GM18507 (cell line): ENCODE data around the gene SHISA5.
"Not testable (repeated sequence)": the region's sequence is repeated elsewhere in the genome, so short reads cannot be mapped to it uniquely, and the experiment has no call there.

Experiments
- DNase-seq: peaks from one replicate; pipeline ENCODE4 v3.0.0; 2011; ENCODE audit warnings: low read depth; ENCODE audit not compliant: insufficient read length; ENCODE audit errors: extremely low spot score
- FAIRE-seq: peaks from 2 replicates; lab custom pipeline; 2011; peaks lifted over from hg19 to GRCh38; lab: Jason Lieb, UNC

Gene SHISA5, protein sequence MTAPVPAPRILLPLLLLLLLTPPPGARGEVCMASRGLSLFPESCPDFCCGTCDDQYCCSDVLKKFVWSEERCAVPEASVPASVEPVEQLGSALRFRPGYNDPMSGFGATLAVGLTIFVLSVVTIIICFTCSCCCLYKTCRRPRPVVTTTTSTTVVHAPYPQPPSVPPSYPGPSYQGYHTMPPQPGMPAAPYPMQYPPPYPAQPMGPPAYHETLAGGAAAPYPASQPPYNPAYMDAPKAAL

DNA sequence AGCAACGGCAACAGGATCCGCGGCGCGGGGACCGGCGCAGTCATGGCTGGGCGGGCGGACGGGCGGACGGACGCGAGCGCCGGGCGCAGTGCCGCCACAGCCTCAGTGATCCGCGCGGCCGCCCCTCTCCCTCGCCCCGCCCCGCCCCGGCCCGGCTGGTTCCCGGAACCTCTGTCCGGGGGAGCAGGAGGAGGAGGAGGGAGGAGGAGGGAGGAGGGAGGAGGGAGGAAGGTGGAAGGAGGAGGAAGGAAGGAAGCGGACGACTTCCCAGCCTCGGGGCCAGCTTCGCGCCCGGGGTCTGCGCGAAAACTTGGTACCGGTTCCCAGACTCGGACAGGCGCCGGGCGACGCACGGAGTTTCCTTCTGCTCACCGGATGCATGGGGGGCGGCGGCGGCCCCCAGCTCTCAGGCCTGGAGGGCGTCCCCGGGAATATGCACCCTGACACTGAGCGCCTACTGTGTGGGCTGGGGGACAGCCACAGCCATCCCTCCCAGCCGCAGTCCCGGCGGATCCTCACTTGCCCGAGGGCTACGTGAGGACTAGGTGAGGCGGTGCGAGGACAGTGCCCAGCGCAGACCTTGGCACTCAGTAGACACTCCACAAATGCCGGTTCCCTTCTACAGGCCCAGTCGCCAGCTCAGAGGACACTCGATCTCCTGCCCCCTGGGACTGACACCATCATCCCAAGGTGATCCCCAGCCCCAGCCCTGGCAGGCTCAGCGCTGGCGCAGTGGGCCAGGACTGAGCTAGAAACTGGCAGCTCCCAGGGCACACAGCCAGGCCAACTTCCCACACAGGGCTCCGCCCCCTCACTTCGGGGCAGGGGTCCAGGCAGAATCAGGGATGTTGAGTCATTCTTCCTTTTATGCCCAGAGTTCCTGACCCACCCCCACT, at the start of gene SHISA5:
Gene SHISA5, minus strand, starts transcription at position 124 of the 896 bp plus-strand sequence. Its CDS starts 80 bp downstream, at position 44.
- FAIRE-seq (no peak), DNase-seq (no peak)

DNA sequence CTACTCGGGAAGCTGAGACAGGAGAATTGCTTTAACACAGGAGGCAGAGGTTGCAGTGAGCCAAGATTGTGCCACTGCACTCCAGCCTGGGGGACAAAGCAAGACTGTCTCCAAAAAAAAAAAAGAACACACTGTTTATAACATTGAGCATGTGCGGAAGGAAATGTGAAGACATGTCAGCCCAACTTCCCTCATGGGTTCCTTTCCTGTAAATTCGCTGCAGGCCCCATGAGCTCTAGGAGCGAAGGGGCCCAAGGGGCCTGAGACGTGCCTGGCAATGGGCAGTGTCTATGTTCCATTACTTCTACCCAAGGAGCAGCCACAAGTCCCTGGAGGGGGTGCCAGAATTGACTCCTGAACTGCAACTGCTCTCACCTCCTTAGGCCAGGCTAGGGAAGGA, 49.4 kb upstream of the SHISA5 start:
- FAIRE-seq (no peak), DNase-seq (no peak)

DNA sequence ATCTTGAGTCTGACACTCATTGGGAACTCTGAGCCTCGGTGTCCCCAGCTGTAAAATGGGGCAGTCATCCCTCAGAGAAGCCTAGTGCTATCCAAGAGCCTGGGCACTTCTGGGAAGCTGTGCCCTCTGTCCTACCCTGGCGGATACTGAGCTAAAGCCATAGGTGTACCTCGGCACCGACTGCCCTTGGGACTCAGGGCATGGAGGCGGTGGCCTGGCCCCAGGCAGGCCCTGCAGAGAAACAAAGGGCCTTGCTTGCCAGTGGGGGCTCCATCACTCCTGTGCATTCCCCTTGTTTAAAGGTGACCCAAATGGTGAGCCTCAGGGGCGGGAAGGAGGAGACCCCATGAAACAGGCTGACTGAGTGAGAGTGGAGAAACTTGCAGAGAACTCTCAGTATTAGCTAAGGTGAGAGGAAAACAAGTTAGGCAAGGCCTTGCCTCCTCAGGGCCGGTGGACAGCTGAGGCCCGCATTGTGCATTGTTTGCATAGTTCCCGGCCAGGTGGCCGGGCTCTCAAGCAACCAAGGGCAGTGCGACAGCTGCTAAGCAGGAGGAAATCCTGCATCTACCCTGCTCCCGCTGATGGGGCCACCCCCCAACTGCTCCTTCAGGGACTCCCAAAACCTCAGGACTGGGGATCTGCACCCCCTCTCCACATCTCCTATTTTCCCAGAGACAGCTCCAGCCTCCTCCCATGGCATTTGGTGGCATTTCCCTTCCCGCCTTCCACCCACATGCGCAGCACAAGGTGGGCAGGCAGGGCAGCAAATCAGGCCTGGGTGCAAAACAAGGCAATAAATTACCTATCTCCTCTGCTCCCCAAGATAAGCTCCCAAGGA, 48.4 kb upstream of the SHISA5 start:
- FAIRE-seq (no peak), DNase-seq (no peak)

DNA sequence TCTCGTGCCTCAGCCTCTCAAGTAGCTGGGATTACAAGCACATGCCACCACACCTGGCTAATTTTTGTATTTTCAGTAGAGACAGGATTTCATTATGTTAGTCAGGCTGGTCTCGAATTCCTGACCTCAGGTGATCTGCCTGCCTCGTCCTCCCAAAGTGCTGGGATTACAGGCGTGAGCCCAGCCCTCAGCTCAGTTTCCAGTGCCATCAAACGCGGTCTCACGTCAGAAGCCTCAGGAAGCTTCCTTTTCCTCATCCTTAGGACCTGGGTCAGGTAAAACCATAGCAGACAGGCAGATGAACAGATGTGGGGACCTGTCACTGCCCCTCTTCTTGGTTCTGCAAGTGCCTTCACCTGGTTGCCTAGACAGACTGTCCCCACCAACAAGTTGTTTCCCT, 47.7 kb upstream of the SHISA5 start:
- not testable (repeated sequence) for FAIRE-seq, DNase-seq

DNA sequence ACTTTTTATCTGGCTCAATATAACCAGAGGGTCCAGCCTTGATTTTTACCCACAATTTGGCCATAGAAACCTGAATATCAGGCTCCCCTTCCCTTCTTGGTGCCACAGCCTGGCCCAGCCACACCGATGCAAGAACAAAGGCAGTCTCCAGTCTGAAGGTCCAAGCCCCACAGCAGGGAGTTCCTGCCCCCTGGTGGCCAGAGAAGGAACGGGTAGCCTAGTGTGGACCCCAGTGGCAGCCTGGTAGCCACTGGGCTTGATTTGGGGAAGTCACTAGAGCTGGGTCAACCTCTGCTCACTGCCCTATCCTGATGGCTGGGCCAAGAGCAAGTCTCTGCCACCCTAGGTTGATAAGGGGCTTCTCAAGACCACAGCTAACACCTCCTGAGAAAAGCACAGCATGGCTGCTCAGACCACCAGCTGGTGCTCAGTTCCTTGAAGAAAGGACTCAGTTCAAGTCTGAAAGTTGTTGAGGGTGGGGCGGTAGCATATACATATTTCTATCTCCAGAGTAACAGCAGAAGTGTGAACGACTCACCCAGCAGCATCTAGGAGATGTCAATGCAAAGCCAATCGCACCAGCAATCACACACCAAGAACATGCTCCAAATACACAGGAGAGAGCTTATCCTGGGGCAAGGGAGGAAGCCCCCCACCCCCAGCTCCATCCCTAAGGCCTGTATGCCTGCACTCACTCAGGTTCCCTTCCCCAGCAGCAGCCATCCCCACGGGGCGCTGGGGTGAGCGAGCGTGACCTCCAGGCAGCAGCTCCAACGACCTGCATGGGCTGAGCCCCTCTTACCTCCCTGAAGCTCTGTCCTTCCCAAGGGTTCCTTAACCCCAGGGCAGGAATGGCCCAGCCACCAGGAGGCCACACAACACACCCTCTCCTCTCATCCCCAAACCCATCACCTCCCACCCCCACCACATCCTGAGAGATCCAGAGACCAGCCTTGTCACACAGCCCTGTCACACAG, 45.0 kb upstream of the SHISA5 start:
- peak; percentile 88 for FAIRE-seq
- peak; percentile 54 for DNase-seq

DNA sequence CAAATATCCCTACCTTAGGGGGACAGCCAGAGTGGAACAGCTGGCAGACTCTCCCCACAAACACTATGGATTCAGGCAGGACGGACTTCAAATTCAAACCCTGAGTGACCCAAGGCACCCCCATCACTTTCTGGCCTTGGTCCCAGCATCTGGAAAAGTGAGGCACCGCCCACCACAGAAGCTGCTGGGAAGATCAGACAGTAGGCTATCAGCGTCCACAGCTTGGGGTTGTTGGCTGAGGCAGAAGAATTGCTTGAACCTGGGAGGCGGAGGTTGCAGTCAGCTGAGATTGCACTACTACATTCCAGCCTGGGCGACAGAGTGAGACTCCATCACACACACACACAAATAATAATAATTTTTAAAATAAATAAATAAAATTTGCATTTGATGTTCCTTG, 44.2 kb upstream of the SHISA5 start:
- no peak for DNase-seq
- FAIRE-seq = no peak

DNA sequence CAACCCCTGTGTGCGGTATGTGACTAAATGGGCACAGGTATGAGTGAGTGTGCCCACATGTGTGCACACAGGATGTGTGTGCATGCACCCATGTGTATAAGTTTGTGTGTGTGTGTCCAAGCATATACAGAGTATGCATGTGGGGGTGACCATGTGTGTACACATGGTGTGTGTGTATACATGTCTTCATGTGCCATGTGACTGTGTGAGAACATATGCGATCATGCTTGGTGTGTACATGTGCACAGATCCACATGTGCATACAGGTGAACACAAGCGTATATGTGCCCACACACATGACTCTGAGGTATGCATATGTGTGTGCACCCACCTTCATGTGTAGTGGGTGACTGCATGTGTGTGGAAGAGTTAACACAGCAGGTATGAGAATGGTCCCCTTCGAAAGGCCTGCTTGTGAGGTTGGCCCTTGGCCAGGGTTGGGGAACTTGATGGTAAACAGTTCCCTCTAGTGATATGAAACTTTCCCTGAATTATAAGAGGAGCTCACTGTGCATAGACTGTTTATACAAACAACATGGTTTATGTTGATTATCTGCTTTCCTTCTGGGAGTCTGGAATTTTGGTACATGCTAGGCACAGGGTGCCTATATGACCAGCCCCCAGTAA, 42.3 kb upstream of the SHISA5 start:
- FAIRE-seq = no peak
- no peak for DNase-seq

DNA sequence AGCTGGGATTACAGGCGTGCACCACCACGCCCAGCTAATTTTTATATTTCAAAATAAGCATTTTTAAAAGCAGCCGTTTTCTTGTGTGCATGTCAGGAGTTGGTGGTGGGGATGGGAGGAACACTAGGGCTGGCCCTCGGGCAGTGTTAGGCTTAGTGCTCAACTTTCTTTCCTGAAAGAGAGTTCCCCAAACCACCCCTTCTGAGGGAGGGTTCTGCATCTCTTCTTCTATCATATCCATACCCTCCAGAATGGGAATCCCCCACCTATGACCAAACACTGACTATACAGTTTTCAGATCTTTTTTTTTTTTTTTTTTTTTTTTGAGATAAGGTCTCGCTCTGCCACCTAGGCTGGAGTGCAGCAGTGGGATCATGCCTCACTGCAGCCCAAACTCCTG, 40.2 kb upstream of the SHISA5 start:
- DNase-seq (no peak), FAIRE-seq (no peak)

DNA sequence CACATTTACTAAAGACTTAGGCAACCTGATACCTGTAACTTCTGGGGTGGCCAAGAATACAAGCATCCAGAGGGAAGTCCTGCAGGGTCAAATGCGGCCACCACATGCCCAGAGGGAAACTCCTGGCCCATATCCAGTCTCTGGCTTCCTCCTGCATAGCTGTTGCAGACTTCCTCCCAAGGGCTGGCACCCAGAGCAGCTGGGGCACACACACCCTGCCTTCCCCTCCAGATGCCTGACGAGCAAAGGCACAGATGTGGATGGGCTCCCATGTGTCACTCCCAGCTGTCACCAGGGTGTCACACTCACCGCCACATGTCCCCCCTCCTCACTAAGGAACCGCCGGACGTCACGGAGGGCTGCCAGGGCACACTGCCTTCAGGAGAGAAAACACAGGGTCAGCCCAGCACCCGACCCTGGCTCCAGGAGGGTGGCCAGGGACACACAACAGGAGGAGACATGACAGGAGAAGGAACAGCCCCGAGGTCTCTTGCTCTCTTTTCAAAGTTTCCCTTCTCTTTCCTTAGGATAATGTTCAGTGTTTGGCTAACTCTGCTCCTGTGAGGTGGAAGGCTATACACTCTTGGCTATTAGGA, 39.4 kb upstream of the SHISA5 start:
- DNase-seq (no peak), FAIRE-seq (no peak)

DNA sequence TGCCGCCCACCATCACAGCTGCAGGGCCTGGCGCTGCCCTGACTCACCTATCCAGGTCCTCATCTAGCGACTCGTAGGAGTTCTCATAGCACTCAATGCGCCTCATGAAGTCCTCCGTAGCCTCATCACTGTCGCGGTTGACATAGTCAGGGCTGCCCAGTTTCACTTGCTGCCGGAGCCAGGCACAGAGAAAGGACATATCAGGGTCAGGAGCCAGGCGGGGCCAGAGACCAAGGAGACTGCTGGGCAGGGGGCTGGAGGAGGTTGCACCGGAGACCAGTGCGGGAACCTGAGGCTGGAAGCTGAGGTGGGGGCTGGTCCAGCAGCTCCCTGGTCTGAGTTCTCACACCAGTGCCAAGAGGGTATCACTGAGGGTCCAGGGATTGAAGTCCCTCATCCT, 34.5 kb upstream of the SHISA5 start:
- DNase-seq = no peak
- no peak for FAIRE-seq

DNA sequence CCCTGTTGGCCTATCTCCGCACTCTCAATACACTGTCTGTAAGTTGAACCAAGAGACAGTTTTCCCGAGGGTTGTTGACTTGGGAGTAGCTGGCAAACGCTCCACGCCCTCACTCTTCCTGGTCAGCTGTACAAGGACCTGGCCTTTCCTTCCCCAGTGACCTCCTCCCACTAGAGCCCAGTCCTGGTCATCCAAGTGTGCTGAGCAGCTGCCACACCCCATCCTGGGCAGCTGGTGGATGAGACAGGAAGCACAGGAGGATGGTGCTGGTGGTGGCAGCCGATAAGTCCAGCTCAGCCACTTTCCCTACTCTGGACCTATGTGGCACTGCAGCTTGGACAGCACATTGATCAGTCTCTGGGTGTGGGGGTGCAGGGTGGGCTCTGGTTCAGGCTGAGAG, 32.8 kb upstream of the SHISA5 start:
- no peak for FAIRE-seq
- no peak for DNase-seq

DNA sequence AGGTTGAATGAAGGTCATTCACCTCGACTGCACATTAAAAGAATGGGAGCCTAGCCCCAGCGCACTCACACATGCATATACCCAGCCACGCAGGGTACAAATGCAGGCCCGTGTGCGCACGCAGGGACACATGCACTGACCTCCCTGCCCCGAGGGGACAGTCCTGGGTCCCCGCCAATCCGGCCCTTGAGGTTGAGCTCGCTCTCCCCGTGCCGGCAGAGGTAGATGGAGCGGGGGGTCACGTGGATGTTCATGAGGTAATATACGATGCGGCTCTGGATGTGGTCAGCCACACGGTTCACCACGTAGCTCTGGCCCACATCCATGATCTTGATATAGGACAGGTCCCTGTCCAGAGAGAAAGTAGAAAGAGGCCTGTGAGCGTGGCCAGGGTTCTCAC, 32.1 kb upstream of the SHISA5 start:
- FAIRE-seq = no peak

DNA sequence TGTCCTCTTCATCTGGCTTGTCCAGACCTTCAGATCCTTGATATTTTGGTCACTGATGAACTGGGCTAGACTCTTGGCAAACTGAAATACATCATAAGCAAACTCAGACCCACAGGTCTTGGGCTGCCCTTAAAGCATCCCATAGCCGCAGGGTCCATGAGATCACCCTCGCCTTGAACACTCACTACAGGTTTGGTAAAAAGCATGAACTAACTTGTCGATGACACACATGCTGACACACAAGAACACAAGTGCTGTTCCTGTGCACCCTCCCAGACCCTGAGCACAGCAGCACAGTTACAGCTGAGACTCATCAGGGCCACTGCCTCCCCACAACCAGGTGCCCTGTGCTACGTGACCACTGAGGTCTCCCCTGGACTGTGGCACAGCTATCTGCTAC, 31.6 kb upstream of the SHISA5 start:
- FAIRE-seq (no peak), DNase-seq (no peak)

More for the DNA sequence above, 32.1 kb upstream of the SHISA5 start:
- DNase-seq = no peak

DNA sequence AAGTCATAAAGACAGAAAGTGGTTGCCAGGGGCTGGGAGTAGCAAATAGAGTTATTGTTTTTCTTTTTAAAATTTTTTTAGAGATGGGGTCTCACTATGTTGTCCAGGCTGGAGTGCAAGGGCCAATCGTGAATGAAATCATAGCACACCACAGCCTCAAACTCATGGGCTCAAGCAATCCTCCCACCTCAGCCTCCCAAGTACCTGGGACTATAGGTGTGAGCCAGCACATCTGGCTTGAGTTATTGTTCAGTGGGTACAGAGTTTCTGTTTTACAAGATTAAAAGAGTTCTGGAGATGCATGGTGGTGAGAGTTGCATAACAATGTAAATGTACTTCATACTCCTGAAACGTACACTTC, 29.0 kb upstream of the SHISA5 start:
- DNase-seq = no peak
- FAIRE-seq = no peak

DNA sequence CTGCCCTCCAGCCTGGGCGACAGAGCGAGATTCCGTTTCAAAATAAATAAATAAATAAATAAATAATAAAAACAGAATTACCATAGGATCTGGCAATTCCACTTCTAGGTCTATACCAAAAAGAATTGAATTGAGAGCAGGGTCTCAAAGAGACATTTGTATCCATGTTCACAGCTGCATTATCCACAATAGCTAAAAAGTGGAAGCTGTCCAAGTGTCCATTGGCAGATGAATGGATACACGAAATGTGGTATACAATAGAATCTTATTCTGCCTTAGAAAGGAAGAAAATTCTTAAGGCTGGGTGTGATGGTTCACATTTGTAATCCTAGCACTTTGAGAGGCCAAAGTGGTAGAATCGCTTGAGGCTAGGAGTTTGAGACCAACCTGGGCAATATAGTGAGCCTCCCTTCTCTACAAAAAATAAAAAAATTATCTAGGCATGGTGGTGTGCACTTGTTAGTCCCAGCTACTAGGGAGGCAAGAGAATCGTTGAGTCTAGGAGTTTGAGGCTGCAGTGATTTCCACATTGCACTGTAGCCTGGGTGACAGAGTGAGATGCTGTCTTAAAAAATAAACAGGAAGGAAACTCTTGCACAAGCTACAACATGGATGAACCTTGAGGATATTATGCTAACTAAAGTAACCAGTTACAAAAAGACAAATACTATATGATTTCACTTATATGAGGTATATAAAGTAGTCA, 28.4 kb upstream of the SHISA5 start:
- FAIRE-seq = no peak
- no peak for DNase-seq

DNA sequence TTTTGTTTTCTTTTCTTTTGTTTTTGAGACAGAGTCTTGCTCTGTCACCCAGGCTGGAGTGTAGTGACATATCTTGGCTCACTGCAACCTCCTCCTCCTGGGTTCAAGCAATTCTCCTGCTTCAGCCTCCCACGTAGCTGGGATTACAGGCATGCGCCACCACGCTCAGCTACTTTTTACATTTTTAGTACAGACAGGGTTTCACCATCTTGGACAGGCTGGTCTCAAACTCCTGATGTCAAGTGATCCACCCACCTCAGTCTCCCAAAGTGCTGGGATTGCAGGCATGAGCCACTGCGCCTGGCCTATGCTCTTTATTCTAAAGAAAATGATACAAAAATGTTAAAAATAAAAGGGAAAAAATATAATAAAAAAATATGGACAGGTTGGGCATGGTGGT, 26.7 kb upstream of the SHISA5 start:
- not testable (repeated sequence) for FAIRE-seq, DNase-seq

DNA sequence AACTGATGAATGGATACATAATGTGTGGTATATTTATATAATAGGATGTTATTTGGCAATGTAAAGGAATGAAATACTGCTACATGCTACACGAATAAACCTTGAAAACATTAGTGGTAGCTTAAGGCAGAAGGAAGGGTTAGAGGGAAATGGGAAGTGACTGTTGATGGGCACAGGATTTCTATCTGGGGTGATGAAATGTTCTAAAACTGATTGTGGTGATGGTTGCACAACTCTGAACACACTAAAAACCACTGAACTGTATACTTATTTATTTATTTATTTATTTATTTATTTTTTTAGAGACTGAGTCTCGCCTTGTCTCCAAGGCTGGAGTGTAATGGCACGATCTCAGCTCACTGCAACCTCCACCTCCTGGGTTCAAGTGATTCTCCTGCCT, 24.8 kb upstream of the SHISA5 start:
- no peak for FAIRE-seq
- DNase-seq = no peak

DNA sequence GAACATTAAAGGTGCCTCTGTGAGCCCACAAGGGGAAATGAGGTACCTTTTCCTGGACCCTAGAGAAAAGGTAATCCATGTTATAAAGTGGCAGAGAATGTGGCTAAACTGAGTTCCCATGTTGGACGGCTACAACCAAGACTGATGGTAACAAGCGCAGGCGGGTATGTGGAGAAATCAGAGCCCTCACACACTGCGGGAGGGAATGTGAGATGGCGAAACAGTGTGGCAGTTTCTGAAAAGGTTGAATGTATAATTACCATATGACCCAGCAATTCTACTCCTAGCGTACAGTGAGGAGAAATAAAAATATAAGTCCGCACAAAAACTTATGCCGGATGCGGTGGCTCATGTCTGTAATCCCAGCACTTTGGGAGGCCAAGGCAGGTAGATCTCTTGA, 24.1 kb upstream of the SHISA5 start:
- FAIRE-seq (no peak), DNase-seq (no peak)
